ENCODE results near the gene ITGB3BP.

DNA sequence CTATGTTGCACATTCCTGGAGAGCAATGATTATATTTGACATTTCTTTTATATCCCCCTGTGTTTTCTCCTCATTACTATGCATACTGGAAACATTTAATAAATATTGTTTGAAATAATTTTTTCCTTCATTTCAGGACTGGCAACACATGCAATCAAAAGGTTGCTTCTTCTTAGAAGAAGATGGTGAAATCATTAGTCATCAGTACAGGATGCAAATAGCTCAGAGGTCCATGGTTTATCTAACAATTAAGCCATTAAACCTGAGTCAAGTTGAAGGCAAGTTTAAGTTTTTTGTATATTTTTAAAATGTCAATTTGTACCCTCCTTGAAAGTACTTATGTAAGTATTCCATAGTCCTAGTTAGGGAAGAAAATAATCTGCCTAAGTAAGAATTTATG lies 22.8 kb upstream of the ITGB3BP start:
- TF ChIP-seq, protein P1, sequence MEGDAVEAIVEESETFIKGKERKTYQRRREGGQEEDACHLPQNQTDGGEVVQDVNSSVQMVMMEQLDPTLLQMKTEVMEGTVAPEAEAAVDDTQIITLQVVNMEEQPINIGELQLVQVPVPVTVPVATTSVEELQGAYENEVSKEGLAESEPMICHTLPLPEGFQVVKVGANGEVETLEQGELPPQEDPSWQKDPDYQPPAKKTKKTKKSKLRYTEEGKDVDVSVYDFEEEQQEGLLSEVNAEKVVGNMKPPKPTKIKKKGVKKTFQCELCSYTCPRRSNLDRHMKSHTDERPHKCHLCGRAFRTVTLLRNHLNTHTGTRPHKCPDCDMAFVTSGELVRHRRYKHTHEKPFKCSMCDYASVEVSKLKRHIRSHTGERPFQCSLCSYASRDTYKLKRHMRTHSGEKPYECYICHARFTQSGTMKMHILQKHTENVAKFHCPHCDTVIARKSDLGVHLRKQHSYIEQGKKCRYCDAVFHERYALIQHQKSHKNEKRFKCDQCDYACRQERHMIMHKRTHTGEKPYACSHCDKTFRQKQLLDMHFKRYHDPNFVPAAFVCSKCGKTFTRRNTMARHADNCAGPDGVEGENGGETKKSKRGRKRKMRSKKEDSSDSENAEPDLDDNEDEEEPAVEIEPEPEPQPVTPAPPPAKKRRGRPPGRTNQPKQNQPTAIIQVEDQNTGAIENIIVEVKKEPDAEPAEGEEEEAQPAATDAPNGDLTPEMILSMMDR (IDR thresholded peaks at IDR 0.05), result no peak
- TF ChIP-seq POLR2AphosphoS5 (IDR thresholded peaks at IDR 0.05; ENCODE audit: low read depth, low read length), result no peak
- TF ChIP-seq, protein P2, sequence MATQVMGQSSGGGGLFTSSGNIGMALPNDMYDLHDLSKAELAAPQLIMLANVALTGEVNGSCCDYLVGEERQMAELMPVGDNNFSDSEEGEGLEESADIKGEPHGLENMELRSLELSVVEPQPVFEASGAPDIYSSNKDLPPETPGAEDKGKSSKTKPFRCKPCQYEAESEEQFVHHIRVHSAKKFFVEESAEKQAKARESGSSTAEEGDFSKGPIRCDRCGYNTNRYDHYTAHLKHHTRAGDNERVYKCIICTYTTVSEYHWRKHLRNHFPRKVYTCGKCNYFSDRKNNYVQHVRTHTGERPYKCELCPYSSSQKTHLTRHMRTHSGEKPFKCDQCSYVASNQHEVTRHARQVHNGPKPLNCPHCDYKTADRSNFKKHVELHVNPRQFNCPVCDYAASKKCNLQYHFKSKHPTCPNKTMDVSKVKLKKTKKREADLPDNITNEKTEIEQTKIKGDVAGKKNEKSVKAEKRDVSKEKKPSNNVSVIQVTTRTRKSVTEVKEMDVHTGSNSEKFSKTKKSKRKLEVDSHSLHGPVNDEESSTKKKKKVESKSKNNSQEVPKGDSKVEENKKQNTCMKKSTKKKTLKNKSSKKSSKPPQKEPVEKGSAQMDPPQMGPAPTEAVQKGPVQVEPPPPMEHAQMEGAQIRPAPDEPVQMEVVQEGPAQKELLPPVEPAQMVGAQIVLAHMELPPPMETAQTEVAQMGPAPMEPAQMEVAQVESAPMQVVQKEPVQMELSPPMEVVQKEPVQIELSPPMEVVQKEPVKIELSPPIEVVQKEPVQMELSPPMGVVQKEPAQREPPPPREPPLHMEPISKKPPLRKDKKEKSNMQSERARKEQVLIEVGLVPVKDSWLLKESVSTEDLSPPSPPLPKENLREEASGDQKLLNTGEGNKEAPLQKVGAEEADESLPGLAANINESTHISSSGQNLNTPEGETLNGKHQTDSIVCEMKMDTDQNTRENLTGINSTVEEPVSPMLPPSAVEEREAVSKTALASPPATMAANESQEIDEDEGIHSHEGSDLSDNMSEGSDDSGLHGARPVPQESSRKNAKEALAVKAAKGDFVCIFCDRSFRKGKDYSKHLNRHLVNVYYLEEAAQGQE (IDR thresholded peaks at IDR 0.05; ENCODE audit: insufficient read depth in 1 of 2, low read depth in 2 of 2, low read length in 1 of 2), result no peak
- no peak for TF ChIP-seq SIN3A (IDR thresholded peaks at IDR 0.05; ENCODE audit: borderline replicate concordance, insufficient read depth, low read depth, low read length)

Data from Panc1 (cell line).